ENCODE results near the gene ATMIN. TPM values are rescaled to one million over a fixed set of nuclear protein-coding genes. Genes with fewer than 3 reads are reported as not detected.

ATMIN gene
- total RNA-seq, 3 donors from 2014 or later: 27.3 to 34.0 (median 31.4) TPM

- TF ChIP-seq CTCF (IDR thresholded peaks at IDR 0.05): no peak
- DNase-seq (no peak), ATAC-seq (no peak)
- H3K4me3 ChIP-seq: no peak overlapping the region
- H3K9me3 ChIP-seq: no peaks in the 10 kb centered on the region
- H3K36me3 ChIP-seq (ENCODE audit: low read depth): no peaks in the 10 kb centered on the region
- intact Hi-C loops (cut with DNase I, micrococcal nuclease): no loop called here
- no peaks in the 10 kb centered on the region for H3K4me1 ChIP-seq (ENCODE audit: low read depth)
Measured at GRCh38 chr16:81069063-81069462, 33.4 kb downstream of the ATMIN start.

DNA sequence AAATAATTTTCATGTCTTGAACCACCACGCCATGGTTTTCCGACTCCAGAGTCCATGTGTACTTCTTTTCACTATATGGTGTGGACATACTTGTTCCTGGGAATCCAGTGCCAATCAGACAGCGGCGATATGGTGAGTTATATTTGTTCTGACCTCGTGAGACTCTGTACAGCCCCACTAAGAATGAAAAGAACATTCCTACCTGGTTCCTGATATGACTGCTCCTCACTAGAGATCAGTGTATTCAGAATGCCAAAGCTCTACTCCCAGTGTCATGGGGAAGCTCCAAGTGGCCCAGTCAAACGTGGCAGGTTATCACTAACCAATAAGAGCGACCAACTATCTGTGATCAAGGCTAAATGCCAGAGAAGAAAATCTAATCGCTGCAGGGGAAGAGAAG is 35.3 kb downstream of the ATMIN start:
- no peak for TF ChIP-seq CTCF (IDR thresholded peaks at IDR 0.05)
- Histone ChIP-seq H3K9me3 (no peaks in the 10 kb centered on the region), H3K4me1 (ENCODE audit: low read depth) (peaks cover under 1% of the 10 kb centered on the region), H3K4me3 (no peak overlapping the region), H3K36me3 (ENCODE audit: low read depth) (no peaks in the 10 kb centered on the region)
- ATAC-seq (no peak), DNase-seq (no peak)
- intact Hi-C loops (cut with DNase I, micrococcal nuclease): no loop called here

DNA sequence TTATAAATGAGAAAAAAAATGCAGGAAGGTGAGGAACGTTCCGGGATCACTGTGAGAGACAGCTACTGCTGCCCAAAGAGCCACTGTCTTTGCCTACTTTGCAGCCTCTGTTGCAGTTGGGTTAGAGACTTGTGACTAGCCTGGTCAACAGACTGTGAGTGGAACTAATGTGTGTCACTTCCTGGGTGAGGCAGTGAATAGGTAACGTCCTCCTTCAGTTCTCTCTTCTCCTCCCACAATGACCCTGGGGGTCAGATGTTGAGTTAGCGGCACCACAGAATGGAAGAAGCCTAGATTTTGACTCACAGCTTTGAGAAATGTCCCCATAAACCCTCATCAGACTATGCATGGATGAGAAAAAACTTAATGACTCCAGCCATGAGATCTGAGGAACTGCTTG is 36.2 kb downstream of the ATMIN start:
- Histone ChIP-seq H3K9me3 (no peaks in the 10 kb centered on the region), H3K4me1 (ENCODE audit: low read depth) (peaks cover 5% of the 10 kb centered on the region), H3K4me3 (no peak overlapping the region), H3K36me3 (ENCODE audit: low read depth) (no peaks in the 10 kb centered on the region)
- TF ChIP-seq CTCF (IDR thresholded peaks at IDR 0.05): no peak
- ATAC-seq (no peak), DNase-seq (no peak)
- intact Hi-C loops (cut with DNase I, micrococcal nuclease): no loop called here

DNA sequence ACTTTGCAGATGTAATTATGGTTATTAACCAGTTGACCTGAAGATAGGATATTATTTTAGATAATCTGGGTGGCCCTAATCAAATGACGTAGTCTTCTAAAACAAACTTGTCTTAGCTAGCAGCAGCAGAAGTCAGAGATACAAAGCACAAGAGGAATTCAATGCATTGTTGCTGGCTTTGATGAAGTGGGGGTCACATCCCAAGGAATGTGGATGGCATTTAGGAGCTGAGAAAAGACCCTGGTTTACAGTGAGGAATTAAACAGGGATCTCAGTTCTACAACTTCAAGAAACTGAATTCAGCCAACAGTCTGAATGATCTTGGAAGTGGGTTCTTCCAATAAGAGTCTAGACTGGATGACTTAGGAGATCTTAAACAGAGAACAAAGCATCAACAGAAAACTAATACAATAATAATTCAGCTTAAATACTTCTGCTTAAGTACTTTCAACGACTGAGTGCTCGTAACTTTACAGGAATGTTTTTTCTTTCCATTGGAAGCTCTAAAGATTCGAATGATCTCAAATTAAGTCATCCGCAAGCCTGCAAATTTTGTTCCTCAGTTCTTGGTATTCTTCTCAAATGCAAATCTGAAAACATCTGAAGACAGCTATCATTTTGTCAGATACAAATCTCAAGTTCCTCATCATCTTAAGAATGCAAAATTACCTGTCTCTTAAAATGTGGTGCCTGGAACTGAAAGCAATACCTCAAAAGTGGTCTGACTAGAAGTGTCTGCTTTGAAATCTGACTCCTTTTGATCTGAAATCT is 38.1 kb downstream of the ATMIN start:
- no peaks in the 10 kb centered on the region for H3K9me3 ChIP-seq
- no peak overlapping the region for H3K4me3 ChIP-seq
- no peaks in the 10 kb centered on the region for H3K36me3 ChIP-seq (ENCODE audit: low read depth)

DNA sequence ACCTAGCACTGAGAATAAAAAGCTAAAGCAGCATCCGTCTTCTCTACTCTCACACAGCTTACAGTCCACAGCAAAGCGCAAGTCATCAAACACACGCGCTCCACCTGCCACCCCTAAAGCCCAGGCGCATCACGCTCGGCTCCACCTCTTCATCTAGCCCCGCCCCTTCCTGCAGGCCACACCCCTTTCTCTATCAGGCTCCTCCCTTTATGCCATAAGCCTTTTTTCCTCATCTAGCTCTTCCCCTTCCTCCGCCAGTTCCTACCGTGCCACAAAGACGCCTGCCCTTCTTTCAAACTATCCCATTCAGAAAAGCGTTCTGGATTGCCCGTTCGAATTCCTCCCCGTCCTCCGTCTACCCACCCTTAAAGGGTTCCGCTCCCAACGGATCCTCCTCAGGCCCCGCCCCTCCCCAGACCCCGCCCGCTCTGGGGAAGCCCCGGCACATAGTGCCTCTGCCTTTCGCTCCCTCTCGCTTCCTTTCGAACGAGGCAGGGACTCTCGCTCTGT is 41.0 kb downstream of the ATMIN start:
- no peaks in the 10 kb centered on the region for H3K9me3 ChIP-seq
- peak; percentile 90 to 96 (median 92) for DNase-seq
- H3K4me1 ChIP-seq (ENCODE audit: low read depth): peaks cover 8% of the 10 kb centered on the region
- intact Hi-C loops (cut with DNase I, micrococcal nuclease): no loop called here
- TF ChIP-seq CTCF (IDR thresholded peaks at IDR 0.05): no peak
- H3K4me3 ChIP-seq: peak overlapping the region; percentile 70
- peak; percentile 93 for ATAC-seq
- no peaks in the 10 kb centered on the region for H3K36me3 ChIP-seq (ENCODE audit: low read depth)

More for the DNA sequence above, 38.1 kb downstream of the ATMIN start:
- DNase-seq: no peak
- no peak for TF ChIP-seq CTCF (IDR thresholded peaks at IDR 0.05)
- ATAC-seq: no peak
- intact Hi-C loops (cut with DNase I, micrococcal nuclease): no loop called here
- peaks cover 8% of the 10 kb centered on the region for H3K4me1 ChIP-seq (ENCODE audit: low read depth)
